DMS79 (cell line): ENCODE measurements around the gene RASA4B.
"Not testable (repeated sequence)": the region's sequence is repeated elsewhere in the genome, so short reads cannot be mapped to it uniquely, and the experiment has no call there.

ENCODE experiments used
- DNase-seq: peaks from one replicate; lab custom pipeline; 2025; lab: John Stamatoyannopoulos, UW

Gene RASA4B

GRCh38 chr7:102473271-102473991 is 44.1 kb downstream of the RASA4B start:
- no peak for DNase-seq

GRCh38 chr7:102472126-102473041 is 45.2 kb downstream of the RASA4B start:
- DNase-seq = no peak

- DNase-seq = no peak
These were observed 45.8 kb downstream of the RASA4B start for GRCh38 chr7:102471791-102472125.

GRCh38 chr7:102469972-102470825 is 47.4 kb downstream of the RASA4B start:
- no peak for DNase-seq

- no peak for DNase-seq
These were observed 48.1 kb downstream of the RASA4B start for GRCh38 chr7:102469351-102469971.

- DNase-seq = no peak
These were observed 48.9 kb downstream of the RASA4B start for GRCh38 chr7:102468478-102469350.

- no peak for DNase-seq
These were observed 49.7 kb downstream of the RASA4B start for GRCh38 chr7:102467581-102468477.

- no peak for DNase-seq
These were observed 51.5 kb downstream of the RASA4B start for GRCh38 chr7:102466097-102466496.

- peak; percentile 43 for DNase-seq
These were observed 52.8 kb downstream of the RASA4B start, which contains the start of the genes ALKBH4 and LRWD1 for GRCh38 chr7:102464577-102465280. Gene ALKBH4 (minus strand): TSS chr7:102464863. CDS start chr7:102464836, 27 bp downstream. Gene LRWD1 (plus strand): TSS chr7:102464984. CDS start chr7:102465081, 97 bp downstream.

- DNase-seq = no peak
These were observed 53.6 kb downstream of the RASA4B start for GRCh38 chr7:102463841-102464576.

- no peak for DNase-seq
These were observed 57.1 kb downstream of the RASA4B start for GRCh38 chr7:102460467-102460866.

- DNase-seq = no peak
These were observed 58.2 kb downstream of the RASA4B start for GRCh38 chr7:102459221-102459844.

- no peak for DNase-seq
These were observed 60.1 kb downstream of the RASA4B start for GRCh38 chr7:102457352-102457924.

- no peak for DNase-seq
These were observed 61.2 kb downstream of the RASA4B start for GRCh38 chr7:102456327-102456726.

GRCh38 chr7:102455596-102455995 is 62.0 kb downstream of the RASA4B start:
- no peak for DNase-seq

GRCh38 chr7:102454932-102455331 is 62.6 kb downstream of the RASA4B start:
- DNase-seq = not testable (repeated sequence)

- no peak for DNase-seq
These were observed 63.1 kb downstream of the RASA4B start for GRCh38 chr7:102454468-102454867.
